HG03095 (cell line): Measurements from ENCODE around the gene C15orf62.

Experiments used
- ATAC-seq: cut with Tn5 transposase; IDR thresholded peaks from one replicate; pipeline ENCODE4 v1.9.1; 2021; ENCODE audit warnings: moderate library complexity; ENCODE audit not compliant: unreplicated experiment

C15orf62 gene, protein sequence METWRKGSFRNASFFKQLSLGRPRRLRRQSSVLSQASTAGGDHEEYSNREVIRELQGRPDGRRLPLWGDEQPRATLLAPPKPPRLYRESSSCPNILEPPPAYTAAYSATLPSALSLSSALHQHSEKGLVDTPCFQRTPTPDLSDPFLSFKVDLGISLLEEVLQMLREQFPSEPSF

DNA sequence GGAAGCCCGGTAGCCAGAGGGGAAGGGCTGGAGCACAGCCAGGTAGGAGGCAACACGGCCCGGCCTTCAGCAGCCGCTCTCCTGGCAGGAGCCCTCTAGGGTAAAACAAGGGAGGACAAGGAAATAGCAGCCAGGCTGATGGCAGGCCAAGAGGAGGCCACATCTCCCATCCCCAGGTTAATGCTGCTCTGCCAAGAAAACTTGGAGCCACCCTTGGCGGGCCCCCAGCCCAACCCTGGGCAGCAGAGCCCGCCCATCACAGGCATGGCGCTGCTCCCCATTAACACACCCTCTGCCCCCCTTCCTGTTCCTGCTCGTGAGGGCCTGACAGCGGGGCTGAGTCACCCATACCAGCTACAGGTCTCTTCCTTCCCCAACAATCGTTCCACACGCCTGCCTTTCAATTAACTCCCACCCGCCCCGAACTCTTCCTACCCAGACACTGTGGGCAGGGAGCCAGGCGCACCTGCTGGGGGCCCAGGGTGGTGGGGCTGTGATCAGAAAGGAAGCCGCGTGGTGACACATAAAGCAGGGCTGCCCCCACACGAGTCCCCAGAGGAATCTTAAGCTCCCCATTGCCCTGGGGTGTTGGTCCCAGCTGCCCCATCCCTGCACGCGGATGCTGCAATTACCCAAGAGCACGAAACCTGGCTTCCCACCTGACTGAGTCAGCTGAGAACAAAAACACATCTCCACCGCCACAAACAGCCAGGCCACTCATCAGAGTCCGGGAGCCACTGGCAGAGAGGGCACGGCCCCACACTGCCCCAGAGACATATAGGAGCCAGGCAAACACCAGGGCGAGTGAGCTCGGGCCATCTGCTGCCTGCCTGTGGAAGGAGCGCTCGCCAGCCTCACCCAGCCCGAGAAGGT lies at the start of gene C15orf62:
Gene C15orf62, plus strand, starts transcription at position 707 of the 873 bp plus-strand sequence. CDS start 516 bp downstream, outside the sequence.
- ATAC-seq: peak; percentile 39

GRCh38 chr15:40721701-40722100 lies 48.1 kb upstream of the C15orf62 start:
- no peak for ATAC-seq

DNA sequence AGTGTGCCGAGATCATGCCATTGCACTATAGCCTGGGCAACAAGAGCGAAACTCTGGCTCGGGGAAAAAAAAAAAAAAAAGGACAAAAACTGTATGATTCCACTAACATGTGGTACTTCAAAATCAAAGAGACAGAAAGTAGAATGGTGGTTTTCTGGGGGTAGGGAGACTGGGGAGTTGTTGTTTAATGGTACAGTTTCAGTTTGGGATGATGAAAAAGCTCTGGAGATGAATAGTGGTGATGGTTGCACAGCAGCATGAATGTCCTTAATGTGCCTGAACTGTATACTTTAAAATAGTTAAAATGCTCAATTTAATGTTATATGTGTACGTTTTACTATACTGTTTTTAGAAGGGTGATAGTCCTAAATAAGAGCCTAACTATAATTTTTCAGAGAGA lies 47.4 kb upstream of the C15orf62 start:
- ATAC-seq: no peak

DNA sequence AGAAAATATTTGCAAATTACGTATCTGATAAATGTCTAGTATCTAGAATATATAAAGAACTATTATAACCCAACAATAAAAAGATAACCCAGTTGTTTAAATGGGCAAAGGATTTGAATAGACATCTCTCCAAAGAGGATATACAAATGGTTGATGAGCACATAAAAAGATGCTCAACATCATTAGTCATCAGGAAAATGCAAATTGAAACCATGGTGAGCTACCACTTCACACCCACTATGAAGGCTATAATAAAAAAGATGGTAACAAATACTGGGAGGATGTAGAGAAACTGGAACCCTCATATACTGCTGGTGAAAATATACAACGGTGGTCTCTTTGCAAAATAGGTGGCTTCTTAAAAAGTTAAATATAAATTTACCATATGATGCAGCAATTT lies 46.8 kb upstream of the C15orf62 start:
- no peak for ATAC-seq

GRCh38 chr15:40723919-40724318 lies 45.9 kb upstream of the C15orf62 start:
- ATAC-seq: no peak

GRCh38 chr15:40731034-40731433 lies 38.7 kb upstream of the C15orf62 start:
- ATAC-seq: no peak

- no peak for ATAC-seq
Observed at GRCh38 chr15:40736575-40736974, 33.2 kb upstream of the C15orf62 start.

DNA sequence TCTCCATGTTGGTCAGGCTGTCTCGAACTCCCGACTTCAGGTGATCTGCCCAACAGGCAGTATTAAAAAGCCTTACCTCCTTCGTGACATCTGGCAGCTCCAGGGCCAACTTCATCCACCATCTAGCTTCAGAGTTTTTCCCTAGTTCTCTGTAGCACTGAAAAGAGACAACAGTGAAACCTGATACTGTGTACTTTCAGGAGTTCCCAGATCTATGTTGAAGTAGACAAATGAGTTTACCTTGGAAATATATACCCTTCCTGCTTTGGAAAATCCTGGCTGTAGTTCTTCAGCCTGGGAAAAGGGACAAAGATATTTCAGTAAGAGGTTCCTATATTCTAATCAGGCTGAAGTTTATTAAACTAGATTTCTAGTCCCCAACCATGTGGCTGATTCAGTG lies 32.7 kb upstream of the C15orf62 start:
- no peak for ATAC-seq

- no peak for ATAC-seq
Observed at GRCh38 chr15:40739047-40739446, 30.7 kb upstream of the C15orf62 start.

- no peak for ATAC-seq
Observed at GRCh38 chr15:40739854-40740253, 29.9 kb upstream of the C15orf62 start.

GRCh38 chr15:40743485-40743901 lies 26.3 kb upstream of the C15orf62 start:
- ATAC-seq: no peak

DNA sequence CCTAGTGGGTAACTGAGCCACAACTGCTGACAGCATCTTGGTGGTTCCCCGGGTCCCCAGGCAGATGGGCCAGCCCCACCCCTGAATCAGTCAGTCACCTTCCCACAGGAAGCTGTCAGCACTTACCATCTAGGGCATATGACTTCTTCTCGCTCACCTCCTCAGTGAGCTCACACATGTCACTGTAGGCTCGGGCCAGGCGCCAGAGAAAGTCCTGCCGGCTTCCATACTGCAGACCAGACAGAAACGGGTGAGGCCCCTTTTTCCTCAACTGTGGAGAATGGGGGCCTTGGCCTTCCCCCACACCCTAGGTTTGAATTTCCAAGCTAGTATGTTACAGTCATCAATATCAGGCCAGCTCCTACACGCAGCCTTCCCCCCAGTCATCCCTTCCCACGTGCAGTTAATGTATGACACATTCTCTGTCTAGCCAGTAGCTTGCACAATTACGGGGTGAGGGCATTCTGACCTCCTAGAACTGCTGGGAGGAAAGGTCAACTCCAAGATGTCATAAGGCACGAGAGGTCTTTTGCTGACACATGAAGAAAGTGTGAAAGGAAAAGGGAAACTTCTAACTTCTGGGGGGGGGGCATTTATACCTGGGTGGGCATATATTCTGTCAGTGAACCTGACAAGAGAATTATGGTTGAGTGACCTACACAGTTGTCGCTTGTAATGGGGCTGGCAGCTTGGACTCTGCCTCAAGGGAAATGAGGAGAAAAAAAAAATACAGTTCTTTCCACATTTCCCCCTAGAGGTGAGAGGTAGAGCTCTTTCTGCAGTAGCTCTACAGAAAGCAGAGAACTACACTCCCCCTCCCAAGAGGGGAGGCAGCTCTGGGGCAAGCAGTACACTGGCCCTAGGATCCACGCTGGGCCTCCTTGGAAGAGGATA lies 25.6 kb upstream of the C15orf62 start:
- ATAC-seq: no peak

GRCh38 chr15:40744815-40745152 lies 25.0 kb upstream of the C15orf62 start:
- no peak for ATAC-seq

- ATAC-seq: no peak
Observed at GRCh38 chr15:40746916-40747418, 22.8 kb upstream of the C15orf62 start.

DNA sequence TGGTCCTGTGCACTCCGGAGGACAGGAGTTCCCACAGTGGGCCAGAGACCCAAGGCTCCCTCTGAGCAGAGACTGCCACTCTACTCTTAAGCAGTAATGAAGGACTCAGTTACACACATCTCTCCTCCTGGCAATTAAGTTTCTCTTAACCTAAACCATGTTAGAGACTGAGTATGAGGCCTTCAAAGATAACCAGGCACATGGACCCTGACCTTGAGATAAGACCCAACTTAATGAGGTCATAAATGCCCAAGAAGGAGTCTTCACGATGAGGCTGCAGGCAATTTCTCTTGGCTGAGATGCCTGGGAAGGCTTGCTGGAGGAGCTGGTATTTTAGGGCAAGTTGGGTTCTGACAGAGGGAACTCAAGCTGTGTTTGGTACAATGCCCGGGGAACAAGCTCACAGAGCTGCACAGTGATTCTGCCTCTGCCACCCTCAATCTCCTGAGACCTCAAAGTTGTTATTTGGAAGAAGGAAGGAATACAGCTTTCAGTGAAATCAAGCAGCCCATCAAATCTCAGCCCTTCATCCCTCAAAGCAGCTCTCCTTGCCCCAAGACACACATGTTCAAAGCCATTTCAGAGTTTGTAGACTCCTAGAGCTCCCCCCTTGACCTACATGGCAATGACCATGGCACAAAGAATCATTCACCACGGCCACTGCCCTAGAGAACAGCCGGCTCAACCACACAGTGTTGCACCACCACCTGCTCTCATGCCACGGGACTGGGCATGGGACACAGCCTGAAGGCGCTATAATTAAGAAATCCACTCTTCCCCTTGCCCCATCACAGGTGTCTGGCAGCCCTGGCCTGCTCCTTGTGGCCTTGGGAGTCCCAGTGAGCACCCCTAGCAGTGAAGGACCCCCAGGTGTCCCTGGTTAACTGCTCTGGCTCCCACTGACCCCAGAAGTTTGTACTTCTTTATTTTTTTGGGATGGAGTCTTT lies 21.8 kb upstream of the C15orf62 start:
- ATAC-seq: no peak

- no peak for ATAC-seq
Observed at GRCh38 chr15:40749151-40749630, 20.6 kb upstream of the C15orf62 start.

GRCh38 chr15:40750885-40751284 lies 18.9 kb upstream of the C15orf62 start:
- ATAC-seq: no peak

DNA sequence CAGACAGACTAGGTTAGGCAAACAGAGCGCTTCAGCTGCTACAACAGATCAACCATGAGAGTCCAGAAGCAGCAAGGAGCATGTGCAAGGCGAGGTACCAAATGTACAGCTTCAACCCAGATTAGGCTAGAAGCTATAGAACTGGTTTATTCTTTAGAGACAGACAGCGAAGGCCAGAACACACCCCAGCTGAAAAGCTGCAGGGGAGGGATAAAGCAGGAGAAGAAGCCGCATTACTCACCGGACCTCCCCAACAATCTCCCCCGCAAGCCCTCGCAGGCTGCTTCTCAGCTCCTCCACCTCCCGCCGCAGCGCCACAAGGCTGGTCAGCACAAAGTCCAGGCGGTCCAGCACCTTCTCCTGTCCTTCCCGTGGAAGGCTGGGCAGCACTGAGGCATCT lies 18.0 kb upstream of the C15orf62 start:
- ATAC-seq: no peak

DNA sequence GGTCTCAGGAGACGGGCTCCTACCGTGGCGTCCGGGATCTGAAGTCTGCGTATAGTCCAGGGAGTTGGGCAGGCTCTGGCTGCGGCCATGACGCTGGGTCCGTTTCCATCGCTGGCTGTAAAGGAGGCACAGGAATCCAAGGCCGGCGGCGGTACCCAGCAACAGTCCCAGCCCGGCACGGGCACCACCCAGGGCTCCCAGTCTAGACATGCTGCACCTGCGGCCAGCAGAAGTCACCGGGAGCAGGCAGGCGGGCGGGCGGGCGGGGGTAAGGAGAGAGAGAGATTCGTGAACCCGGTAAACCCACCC lies 15.3 kb upstream of the C15orf62 start:
- ATAC-seq: no peak
